NCI-H510A (cell line): ENCODE results near the gene HEXB.
"Not testable (repeated sequence)": the region's sequence is repeated elsewhere in the genome, so short reads cannot be mapped to it uniquely, and the experiment has no call there.

Source experiments
- DNase-seq: peaks from one replicate; lab custom pipeline; 2025; lab: John Stamatoyannopoulos, UW

Gene HEXB

DNA sequence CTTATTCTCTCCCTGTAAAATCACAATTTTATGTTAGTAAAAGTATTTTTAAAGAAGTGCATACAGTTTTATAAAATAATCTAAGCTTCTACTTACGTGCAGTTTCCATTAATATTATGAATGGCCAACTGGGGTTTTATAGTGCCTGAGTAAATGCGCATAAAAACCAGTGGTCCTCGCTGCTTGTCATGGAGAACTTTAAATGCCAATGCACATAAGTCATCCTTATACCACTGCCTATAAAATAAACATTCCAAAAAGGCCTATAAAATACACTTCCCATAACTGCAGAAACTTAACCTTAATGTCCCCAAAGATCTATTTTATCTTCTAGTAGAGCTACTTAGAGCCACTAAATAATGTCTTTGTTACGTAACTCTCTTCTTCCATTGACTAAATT is 53.4 kb downstream of the HEXB start:
- DNase-seq, result no peak

DNA sequence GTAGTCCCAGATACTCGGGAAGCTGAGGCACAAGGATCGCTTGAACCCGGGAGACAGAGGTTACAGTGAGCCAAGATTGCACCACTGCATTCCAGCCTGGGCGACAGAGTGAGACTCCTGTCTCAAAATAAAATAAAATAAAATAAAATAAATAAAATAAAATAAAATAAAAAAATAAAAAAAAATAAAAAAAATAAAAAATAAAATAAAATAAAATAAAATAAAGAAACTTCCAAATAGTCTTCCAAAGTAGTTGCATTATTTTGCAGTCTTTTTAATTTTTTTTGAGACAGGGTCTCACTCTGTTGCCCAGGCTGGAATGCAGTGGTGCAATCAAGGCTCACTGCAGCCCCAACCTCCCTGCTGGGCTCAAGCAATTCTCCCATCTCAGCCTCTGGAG is 63.7 kb downstream of the HEXB start:
- not testable (repeated sequence) for DNase-seq

DNA sequence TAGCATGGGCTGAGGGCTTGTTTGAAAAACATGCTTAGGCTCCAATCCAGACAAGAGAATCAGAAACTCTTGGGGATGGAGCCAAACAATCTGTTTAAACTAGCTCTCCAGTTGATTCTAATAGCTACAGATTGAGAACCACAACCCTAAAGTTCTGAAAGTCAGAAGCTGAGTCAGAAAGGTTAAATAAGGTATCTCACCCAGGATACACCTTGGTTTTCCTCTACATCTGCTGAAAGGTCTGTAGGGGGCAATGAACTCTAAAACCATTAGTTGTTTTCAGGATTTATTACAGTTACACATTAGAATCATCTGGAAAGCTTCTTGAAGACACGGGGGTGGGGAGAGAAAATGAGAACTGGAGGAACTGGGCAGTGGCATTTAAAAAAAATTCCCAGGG is 76.2 kb downstream of the HEXB start:
- no peak for DNase-seq

DNA sequence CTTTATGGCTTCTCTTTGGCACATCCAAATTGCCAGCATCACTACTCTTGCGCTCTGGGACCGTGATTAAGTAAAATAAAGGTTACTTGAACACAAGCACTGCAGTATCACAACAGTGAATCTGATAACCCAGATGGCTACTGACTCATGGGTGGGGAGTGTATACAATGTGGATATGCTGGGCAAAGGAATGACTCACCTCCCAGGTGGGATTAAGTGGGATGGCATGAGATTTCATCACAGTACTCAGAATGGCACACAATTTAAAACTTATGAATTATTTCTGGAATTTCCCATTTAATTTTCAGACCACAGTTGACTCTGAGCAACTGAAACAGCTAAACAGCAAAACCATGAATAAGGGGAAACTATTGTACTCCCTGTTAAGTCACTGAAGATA is 77.6 kb downstream of the HEXB start:
- DNase-seq, result no peak

DNA sequence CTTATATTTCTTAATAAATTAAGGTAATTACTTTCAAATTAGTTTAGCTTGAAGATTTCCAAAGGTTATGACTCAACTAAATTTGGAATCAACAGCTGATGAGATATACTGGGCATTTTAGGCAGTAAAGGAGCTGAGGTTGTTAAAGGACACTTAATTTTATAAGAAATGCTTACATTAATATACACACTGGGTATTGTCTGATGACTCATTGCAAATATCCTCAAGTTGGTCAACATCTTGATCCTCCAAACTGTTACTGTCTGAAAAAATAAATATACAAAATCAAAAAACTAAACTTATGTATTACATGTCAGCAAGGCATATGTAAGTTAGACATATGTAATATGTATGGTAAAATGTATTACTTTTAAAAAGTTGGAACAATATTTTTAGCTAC is 78.5 kb downstream of the HEXB start:
- DNase-seq, result no peak

DNA sequence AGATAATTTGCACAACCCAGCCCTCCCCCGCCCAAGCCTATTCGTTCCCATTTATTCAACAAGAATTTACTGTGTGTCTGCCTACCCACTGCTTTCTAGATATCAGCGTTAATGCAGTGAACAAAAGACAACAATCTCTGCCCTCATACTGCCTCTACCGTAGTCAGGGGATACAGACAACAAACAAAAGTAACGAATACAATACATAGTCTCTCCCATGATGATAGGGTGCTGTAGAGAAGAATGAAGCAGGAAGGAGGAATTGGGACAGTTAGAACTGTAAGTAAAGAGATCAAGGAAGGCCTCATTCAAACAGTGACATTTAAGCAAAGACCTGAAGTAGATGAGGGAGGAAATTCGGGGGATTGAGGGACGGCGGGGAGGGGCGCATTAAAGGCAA is 80.2 kb downstream of the HEXB start:
- DNase-seq, result no peak

DNA sequence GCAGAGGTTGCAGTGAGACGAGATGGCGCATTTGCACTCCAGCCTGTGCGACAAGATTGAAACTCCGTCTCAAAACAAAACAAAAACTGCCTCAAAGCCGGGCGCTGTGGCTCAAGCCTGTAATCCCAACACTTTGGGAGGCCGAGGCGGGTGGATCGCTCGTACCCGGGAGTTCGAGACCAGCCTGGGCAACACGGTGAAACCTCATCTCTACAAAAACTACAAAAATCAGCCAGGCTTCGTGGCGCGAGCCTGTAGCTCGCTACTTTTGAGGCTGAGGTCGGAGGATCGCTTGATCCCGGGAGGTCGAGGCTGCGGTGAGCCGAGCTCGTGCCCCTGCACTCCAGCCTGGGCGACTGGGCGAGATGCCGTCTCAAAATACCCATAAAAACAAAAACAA is 80.9 kb downstream of the HEXB start:
- no peak for DNase-seq

DNA sequence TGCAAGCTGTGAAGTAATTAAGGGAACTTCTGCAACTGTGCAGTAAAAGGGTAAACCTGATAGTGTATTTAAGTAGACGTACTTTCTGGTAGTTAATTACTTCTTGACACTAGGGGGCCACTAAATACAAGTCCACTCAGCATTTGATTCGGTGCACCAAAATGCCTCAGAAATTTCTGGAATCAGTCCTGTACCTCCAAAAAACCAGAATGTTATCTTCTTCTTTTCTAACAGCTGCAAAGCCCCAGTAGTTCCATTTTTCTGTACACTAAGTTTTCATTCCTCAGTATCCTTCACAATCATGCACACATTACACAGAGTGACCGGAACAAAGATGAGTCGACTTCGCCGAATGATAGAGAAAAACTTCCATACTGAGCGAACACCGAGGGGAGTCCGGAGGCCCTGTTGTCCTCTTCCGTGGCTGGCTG is 81.4 kb downstream of the HEXB start:
- no peak for DNase-seq

DNA sequence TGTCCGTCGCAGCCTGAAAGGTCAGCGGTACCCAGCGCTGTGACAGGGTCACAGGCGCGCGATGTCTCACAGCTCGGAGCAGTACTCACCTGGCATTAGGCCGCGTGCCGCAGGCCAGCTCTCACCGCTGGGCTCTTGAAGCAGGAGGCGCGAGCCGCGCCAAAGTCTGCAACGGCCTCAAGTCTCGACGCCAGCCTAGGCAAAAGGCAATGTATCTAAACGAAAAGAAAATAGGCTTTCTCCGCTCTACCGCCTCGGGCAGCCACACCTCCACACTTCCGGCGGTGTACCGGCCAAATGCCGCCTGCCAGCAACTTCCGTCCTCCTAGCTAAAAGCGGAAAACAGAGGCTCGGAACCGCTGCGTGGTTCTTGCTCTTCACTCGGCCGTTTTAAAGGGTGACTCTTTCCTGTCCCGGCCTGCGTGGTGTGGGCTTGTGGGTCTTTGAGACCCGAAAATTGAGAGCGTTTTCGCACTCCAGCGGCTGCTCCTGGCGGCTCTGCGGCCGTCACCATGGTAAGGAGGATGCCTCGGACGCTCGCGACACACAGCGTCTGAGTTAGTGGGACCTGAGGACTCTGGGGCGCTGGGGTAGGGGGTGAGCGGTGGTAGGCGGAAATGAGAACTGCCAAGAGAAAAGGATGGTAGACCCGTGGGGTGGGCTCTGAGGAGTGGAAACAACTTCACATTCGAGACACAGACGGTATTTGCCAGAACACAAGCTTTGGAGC is 82.0 kb downstream of the HEXB start, which contains the start of the genes GFM2 and NSA2:
Gene GFM2, minus strand, starts transcription at position 269 of the 730 bp plus-strand sequence. CDS start 3,375 bp downstream, outside the sequence.
Gene NSA2, plus strand, starts transcription at position 401 of the 730 bp plus-strand sequence. Its CDS starts 112 bp downstream, at position 513.
- peak; percentile 67 for DNase-seq

DNA sequence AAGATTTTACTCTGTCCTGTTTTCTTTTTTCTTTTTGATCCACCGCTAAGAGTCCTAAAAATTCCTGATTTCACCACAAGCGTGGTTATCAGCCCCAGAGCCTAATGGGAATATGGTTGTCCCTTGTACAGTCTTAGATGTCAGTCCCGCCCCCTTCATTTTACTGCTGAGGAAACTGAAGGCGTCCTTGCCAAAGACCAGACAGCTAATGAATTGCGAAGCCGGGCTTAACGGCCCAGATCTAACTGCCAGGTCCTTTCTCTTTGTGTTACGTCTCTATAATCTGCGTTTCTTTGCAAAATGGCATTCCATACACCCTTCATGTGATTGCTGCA is 82.5 kb downstream of the HEXB start:
- DNase-seq, result peak; percentile 2
